Skeletal muscle satellite cell (primary cell): ENCODE results near the gene SPTLC3.
A peak's percentile ranks its signal among the peaks of the same experiment; 100 is the strongest.

ENCODE experiments used
- H3K27me3 ChIP-seq: 2 replicates; pipeline ENCODE4 v1.7.0; 2013; ENCODE audit warnings: low read length; ENCODE audit not compliant: control insufficient read depth, insufficient read depth
- H3K36me3 ChIP-seq: 2 replicates; pipeline ENCODE4 v1.7.0; 2013; ENCODE audit warnings: mild to moderate bottlenecking, control low read depth, low read length; ENCODE audit not compliant: insufficient read depth
- H3K4me1 ChIP-seq: 2 replicates; pipeline ENCODE4 v1.7.0; 2013; ENCODE audit warnings: low read length; ENCODE audit not compliant: control insufficient read depth, insufficient read depth
- H3K4me2 ChIP-seq: 2 replicates; pipeline ENCODE4 v1.7.0; 2013; ENCODE audit warnings: mild to moderate bottlenecking, low read length
- H3K4me3 ChIP-seq: 2 replicates; pipeline ENCODE4 v1.7.0; 2013; ENCODE audit warnings: low read length
- H3K9ac ChIP-seq: 2 replicates; pipeline ENCODE4 v1.7.0; 2013; ENCODE audit warnings: mild to moderate bottlenecking, low read depth, low read length, moderate library complexity
- H3K9me3 ChIP-seq: replicated peaks from 2 replicates; pipeline ENCODE4 v1.7.0; 2013; ENCODE audit warnings: mild to moderate bottlenecking, control low read depth, low read length

Gene SPTLC3

DNA sequence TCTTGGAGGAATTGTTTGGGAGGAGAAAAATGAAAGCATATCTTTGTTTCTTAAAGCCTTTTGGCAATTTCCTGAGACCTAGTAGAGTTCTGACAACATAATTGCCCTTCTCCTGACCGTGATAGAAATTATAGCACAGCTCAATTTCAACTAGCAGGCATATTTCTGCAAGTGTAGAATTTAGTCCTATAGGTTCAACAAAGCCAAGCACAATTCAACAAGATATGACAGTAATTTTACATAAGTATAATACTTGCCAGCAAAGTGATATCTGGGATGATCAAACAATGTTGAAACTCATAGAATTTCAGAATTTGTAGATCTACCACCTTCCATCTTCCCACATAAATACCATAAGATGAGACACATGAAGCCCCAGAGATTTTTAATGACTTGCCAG is 73.1 kb downstream of the SPTLC3 start:
- no peaks in the 10 kb centered on the region for H3K27me3 ChIP-seq
- no peaks in the 10 kb centered on the region for H3K9me3 ChIP-seq
- no peak overlapping the region for H3K4me3 ChIP-seq
- no peak overlapping the region for H3K9ac ChIP-seq
- H3K4me2 ChIP-seq = no peak overlapping the region
- H3K4me1 ChIP-seq = peaks cover 12% of the 10 kb centered on the region
- H3K36me3 ChIP-seq = no peaks in the 10 kb centered on the region

DNA sequence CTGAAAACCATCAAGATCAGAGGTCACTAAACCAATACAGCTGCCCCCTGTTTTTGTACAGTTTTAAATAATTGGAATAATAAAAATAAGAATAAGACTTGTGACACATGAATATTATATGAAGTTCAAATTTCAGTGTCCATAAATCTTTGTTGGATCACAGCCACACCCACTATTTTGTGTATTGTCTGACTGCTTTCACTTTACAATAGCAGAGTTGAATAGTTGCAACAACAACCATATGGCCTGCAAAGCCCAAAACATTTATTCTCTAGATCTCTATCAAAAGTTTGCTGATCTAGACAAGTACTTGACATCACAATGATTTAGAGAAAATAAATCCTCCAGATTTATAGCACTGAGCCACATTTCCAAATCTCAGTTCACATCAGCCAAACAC is 73.6 kb downstream of the SPTLC3 start:
- Histone ChIP-seq H3K36me3 (no peaks in the 10 kb centered on the region), H3K4me2 (no peak overlapping the region), H3K27me3 (no peaks in the 10 kb centered on the region), H3K9me3 (no peaks in the 10 kb centered on the region), H3K4me1 (peaks cover 12% of the 10 kb centered on the region), H3K4me3 (no peak overlapping the region), H3K9ac (no peak overlapping the region)

DNA sequence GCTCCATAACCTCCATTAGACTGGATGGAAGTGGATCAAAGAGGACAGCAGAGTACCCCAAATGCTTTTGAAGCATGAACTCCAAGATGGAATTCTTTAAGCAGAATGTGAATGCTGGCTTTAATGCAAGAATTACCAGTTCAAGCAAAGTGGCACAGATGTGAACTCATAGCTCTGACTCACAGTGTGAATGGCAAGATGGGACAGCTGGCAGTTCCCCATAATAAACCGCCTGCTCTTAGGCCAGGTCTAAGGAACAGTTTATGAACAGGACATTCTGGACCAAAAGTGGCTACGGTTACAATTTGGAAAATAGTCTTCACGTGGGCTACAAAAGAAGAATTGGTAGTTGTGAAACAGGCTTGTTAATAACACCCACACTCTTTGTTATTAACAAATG is 76.5 kb downstream of the SPTLC3 start:
- peaks cover 12% of the 10 kb centered on the region for H3K4me1 ChIP-seq
- H3K27me3 ChIP-seq = no peaks in the 10 kb centered on the region
- no peaks in the 10 kb centered on the region for H3K9me3 ChIP-seq
- no peaks in the 10 kb centered on the region for H3K36me3 ChIP-seq
- peak overlapping the region; percentile 11 for H3K4me2 ChIP-seq
- no peak overlapping the region for H3K4me3 ChIP-seq
- no peak overlapping the region for H3K9ac ChIP-seq

DNA sequence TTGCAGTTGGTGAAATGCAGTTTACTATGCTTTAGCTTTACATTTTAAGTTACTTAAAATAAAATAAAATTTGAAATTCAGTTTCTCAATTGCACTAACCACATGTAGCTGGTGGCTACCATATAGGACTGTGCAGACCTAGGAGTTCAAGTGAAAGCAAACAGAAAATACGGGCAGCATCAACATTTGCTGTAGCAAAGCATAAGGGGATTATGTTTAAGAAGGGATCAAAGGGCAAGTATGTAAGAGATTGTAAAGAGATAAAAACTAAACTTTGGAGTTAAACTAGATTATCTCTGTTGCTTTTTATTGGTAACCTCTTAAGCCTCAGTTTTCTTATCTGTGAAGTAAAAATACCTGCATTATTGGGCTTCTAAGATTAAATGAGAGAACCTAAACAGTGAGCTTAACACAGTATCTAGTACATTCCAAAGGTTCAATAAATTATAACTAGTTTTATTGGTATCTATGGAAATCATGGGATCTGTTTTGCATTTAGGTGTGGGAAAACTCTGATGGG is 81.2 kb downstream of the SPTLC3 start:
- Histone ChIP-seq H3K9ac (no peak overlapping the region), H3K27me3 (no peaks in the 10 kb centered on the region), H3K4me2 (no peak overlapping the region), H3K4me1 (peaks cover 9% of the 10 kb centered on the region), H3K36me3 (no peaks in the 10 kb centered on the region), H3K4me3 (no peak overlapping the region), H3K9me3 (no peaks in the 10 kb centered on the region)

DNA sequence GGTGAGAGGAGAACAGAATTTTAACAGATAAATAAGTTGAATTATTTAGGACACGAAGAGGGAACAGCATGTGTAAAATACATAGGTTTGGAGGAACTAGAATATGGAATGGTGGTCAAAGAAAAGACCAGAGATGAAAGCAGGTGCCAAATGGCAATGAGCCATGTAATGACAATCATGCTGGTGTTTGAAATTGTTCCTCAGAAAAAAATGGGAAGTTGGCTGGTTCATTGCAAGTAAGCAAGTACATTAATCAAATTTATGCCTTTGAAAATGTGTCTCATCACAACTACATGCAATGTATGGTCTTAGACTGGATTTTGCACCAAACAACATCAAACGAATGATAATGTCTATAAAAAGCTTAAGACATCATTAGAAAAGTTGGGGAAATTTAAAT is 83.3 kb downstream of the SPTLC3 start:
- H3K9me3 ChIP-seq = no peaks in the 10 kb centered on the region
- H3K36me3 ChIP-seq = no peaks in the 10 kb centered on the region
- no peaks in the 10 kb centered on the region for H3K4me1 ChIP-seq
- no peak overlapping the region for H3K4me3 ChIP-seq
- H3K4me2 ChIP-seq = no peak overlapping the region
- no peaks in the 10 kb centered on the region for H3K27me3 ChIP-seq
- no peak overlapping the region for H3K9ac ChIP-seq

DNA sequence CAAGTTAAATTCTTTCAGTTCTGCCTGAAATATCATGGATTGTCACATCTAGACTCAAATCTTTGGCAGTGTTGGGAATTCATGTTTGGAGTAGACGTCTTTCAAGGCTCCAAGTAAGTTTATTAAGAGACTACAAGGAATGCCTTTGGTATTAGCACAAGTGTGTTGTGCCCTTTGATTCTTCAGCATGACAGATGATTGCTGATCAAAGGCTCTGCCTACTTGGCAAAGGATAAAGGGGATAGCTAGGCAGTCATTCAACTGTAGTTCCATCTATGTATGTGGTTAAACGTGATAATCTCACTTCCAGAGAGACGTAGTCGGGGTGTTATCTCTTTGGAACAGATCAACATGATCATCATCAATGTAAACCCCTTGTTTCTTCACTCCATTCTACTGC is 86.2 kb downstream of the SPTLC3 start:
- Histone ChIP-seq H3K9me3 (no peaks in the 10 kb centered on the region), H3K4me3 (no peak overlapping the region), H3K4me2 (no peak overlapping the region), H3K9ac (no peak overlapping the region), H3K36me3 (no peaks in the 10 kb centered on the region), H3K27me3 (no peaks in the 10 kb centered on the region), H3K4me1 (no peaks in the 10 kb centered on the region)

DNA sequence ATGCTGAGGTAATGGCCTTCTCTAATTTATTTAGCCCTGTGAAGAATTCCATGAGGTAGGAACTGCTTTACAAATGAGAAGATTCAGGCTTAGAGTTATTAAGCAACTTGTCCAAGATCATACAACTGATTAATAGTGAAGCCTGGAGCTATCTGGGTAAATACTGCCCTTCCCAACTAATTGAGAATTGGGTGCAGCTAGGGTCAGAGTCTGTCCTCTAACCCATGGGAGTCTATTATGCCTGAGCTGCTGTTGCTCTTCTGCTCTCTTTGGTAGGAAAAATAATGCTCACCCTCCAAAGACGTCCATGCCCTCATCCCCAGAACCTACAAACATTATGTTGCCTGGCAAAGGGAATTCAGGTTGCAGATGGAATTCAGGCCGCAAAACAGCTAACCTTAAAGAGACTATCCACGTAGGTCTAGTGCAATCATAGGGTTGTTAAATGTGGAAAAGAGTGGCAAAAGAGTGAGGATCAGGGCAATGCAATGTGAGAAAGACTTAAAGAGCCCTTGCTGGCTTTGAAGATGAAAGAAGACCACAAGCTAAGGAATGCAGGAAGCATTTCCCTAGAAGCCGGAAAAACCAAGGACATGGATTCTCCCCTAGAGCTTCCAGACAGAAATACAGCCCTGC is 90.1 kb downstream of the SPTLC3 start:
- Histone ChIP-seq H3K4me3 (no peak overlapping the region), H3K4me1 (no peaks in the 10 kb centered on the region), H3K9me3 (no peaks in the 10 kb centered on the region)

DNA sequence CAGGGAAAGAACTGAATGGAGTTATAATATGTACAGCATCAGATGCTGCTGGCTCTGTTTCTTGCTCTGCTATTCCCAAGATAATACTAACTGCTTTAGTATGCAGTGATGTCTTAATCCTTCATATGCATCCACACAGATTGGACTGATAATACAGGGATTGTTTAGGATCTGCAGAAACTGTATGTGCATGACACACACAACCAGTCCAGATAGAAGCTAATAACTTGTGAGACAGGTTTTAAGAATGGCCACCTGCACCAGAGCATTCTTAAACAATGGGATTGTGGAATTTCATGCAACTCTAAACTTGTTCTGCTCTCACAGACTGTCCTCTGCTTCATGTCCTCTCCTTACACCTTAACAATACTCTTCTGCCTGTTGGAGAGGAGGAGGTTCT is 90.9 kb downstream of the SPTLC3 start:
- H3K36me3 ChIP-seq = no peaks in the 10 kb centered on the region
- H3K9me3 ChIP-seq = no peaks in the 10 kb centered on the region
- no peaks in the 10 kb centered on the region for H3K27me3 ChIP-seq
- H3K9ac ChIP-seq = no peak overlapping the region
- no peaks in the 10 kb centered on the region for H3K4me1 ChIP-seq
- no peak overlapping the region for H3K4me2 ChIP-seq
- H3K4me3 ChIP-seq = no peak overlapping the region

More for the DNA sequence above, 90.1 kb downstream of the SPTLC3 start:
- Histone ChIP-seq H3K9ac (no peak overlapping the region), H3K36me3 (no peaks in the 10 kb centered on the region), H3K4me2 (no peak overlapping the region), H3K27me3 (no peaks in the 10 kb centered on the region)

DNA sequence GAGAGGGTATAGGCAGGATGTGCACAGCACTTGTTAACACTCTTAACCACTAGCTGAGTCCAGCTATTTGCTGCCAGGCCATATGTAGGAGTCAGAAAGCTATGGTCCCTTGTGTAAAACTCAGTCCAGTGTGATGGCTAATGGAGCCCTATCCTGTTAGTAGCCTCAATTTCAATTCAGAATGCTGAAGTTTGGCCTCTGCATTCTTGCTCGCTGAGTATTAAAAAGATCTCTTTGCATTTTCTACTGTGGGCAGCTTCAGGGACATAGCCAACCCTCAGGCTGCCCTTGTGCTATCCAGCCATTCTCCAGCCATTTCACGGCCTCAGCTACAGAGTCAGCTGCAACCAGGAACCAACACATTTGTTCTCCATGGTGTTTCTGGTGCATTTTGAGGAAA is 92.5 kb downstream of the SPTLC3 start:
- no peaks in the 10 kb centered on the region for H3K36me3 ChIP-seq

DNA sequence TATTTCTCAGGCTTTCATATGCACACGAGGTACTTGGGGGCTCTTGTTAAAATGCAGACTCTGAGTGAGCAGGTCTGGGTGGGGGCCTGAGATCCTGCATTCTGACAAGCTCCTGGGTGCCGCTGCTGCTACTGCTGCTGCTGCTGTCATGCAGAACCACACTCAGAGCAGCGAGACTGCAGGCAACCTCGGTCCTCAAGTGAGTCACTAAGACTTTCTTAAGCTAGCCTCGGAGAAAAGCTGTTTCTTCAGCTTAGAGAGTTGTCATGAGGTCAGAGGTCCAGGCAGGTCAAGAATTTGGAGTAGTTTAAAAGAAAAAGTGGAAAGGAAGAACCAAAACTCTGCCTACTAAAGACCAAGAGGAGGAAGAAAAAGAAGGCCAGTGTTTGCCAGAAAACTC is 92.9 kb downstream of the SPTLC3 start:
- H3K27me3 ChIP-seq = no peaks in the 10 kb centered on the region
- H3K4me3 ChIP-seq = no peak overlapping the region
- H3K9ac ChIP-seq = no peak overlapping the region
- H3K4me1 ChIP-seq = no peaks in the 10 kb centered on the region
- H3K9me3 ChIP-seq = no peaks in the 10 kb centered on the region
- H3K4me2 ChIP-seq = no peak overlapping the region
- no peaks in the 10 kb centered on the region for H3K36me3 ChIP-seq

More for the DNA sequence above, 92.5 kb downstream of the SPTLC3 start:
- no peak overlapping the region for H3K4me3 ChIP-seq
- no peaks in the 10 kb centered on the region for H3K4me1 ChIP-seq
- no peaks in the 10 kb centered on the region for H3K9me3 ChIP-seq
- H3K27me3 ChIP-seq = no peaks in the 10 kb centered on the region
- H3K9ac ChIP-seq = no peak overlapping the region
- H3K4me2 ChIP-seq = no peak overlapping the region

DNA sequence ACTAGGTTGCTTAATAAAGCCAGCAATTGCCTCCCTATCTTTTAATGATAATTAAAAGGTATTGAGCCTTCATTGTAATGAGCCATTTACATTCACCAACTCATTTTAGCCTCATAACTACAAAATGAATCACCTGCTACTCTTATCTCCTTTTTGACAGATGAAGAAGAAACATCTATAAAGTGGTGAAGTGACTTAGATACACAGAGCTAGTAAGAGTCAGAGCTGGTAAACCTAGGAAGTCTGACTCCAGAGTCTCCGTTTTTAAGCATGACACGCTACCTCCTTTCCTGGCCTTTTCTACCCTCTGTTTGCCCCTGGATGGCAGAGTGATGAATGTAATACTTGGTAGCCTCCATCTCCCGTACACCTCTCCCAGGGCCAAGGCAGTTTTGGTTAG is 93.5 kb downstream of the SPTLC3 start:
- H3K9me3 ChIP-seq = no peaks in the 10 kb centered on the region
- no peaks in the 10 kb centered on the region for H3K27me3 ChIP-seq
- H3K4me3 ChIP-seq = no peak overlapping the region
- H3K4me1 ChIP-seq = no peaks in the 10 kb centered on the region
- H3K4me2 ChIP-seq = no peak overlapping the region
- H3K36me3 ChIP-seq = no peaks in the 10 kb centered on the region
- H3K9ac ChIP-seq = no peak overlapping the region

DNA sequence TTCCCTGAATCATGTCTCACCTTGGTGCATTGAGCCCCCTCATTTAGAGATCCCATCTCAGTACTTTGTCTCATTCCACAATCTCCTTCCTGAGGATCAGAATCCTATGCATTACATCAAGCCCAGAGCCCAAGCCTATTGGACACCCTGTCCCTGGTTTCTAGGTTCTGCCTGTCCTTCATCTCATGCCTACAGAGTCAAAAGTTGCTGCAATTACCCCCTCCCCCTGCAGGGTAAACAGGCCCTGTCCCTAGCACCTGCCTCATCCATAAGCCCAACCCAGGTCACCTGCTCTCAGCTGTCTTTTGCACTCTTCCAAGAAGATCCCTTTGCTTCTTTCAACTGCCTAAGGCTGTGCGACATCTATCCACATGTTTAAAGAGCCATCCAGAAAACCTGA is 93.9 kb downstream of the SPTLC3 start:
- H3K4me1 ChIP-seq = no peaks in the 10 kb centered on the region
- H3K4me3 ChIP-seq = no peak overlapping the region
- no peaks in the 10 kb centered on the region for H3K9me3 ChIP-seq
- no peak overlapping the region for H3K4me2 ChIP-seq
- no peaks in the 10 kb centered on the region for H3K36me3 ChIP-seq
- no peaks in the 10 kb centered on the region for H3K27me3 ChIP-seq
- H3K9ac ChIP-seq = no peak overlapping the region
